Measurements from ENCODE around the gene CDK19. TPM values are rescaled to one million over a fixed set of nuclear protein-coding genes. Genes with fewer than 3 reads are reported as not detected.

Gene CDK19
- total RNA-seq, 1 donor from 2014 or later: 21.8 TPM

- Histone ChIP-seq H2AFZ (ENCODE audit: low read depth, low read length) (no peak overlapping the region), H3K4me1 (ENCODE audit: insufficient read depth, low read length) (no peaks in the 10 kb centered on the region), H3K27ac (ENCODE audit: low read depth, low read length) (no peak overlapping the region), H3K79me2 (ENCODE audit: insufficient read depth, low read length) (no peaks in the 10 kb centered on the region), H3K4me3 (ENCODE audit: insufficient read depth, low read depth, low read length) (no peak overlapping the region), H4K20me1 (ENCODE audit: insufficient read depth, low read length) (no peaks in the 10 kb centered on the region), H3K9me3 (ENCODE audit: insufficient read depth, low read depth, low read length) (no peaks in the 10 kb centered on the region), H3K36me3 (ENCODE audit: insufficient read depth, low read length) (no peaks in the 10 kb centered on the region), H3K27me3 (ENCODE audit: insufficient read depth, low read length) (no peaks in the 10 kb centered on the region), H3K4me2 (ENCODE audit: low read length) (no peak overlapping the region), H3K9ac (ENCODE audit: low read length) (no peak overlapping the region)
- Mint-ChIP-seq H3K4me1 (ENCODE audit: low read depth, unreplicated experiment) (peaks cover 9% of the 10 kb centered on the region), H3K4me3 (ENCODE audit: unreplicated experiment) (no peak overlapping the region), H3K36me3 (ENCODE audit: low read depth, unreplicated experiment) (no peaks in the 10 kb centered on the region), H3K9me3 (ENCODE audit: unreplicated experiment) (no peaks in the 10 kb centered on the region), H3K27ac (ENCODE audit: unreplicated experiment) (no peak overlapping the region), H3K27me3 (ENCODE audit: low read depth, unreplicated experiment) (no peaks in the 10 kb centered on the region)
- DNase-seq (ENCODE audit: low read depth) (no peak), FAIRE-seq (no peak)
- no peak for TF ChIP-seq EZH2 (IDR thresholded peaks at IDR 0.05; ENCODE audit: insufficient read depth, low read length)
- TF ChIP-seq, protein P1, sequence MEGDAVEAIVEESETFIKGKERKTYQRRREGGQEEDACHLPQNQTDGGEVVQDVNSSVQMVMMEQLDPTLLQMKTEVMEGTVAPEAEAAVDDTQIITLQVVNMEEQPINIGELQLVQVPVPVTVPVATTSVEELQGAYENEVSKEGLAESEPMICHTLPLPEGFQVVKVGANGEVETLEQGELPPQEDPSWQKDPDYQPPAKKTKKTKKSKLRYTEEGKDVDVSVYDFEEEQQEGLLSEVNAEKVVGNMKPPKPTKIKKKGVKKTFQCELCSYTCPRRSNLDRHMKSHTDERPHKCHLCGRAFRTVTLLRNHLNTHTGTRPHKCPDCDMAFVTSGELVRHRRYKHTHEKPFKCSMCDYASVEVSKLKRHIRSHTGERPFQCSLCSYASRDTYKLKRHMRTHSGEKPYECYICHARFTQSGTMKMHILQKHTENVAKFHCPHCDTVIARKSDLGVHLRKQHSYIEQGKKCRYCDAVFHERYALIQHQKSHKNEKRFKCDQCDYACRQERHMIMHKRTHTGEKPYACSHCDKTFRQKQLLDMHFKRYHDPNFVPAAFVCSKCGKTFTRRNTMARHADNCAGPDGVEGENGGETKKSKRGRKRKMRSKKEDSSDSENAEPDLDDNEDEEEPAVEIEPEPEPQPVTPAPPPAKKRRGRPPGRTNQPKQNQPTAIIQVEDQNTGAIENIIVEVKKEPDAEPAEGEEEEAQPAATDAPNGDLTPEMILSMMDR (IDR thresholded peaks at IDR 0.05; ENCODE audit: insufficient read depth, low read depth, low read length): no peak
Measured at GRCh38 chr6:110660066-110660655, 155.1 kb downstream of the CDK19 start.

- H3K9me3 Mint-ChIP-seq (ENCODE audit: unreplicated experiment): no peaks in the 10 kb centered on the region
- no peak for FAIRE-seq
- no peak overlapping the region for H3K9ac ChIP-seq (ENCODE audit: low read length)
- no peak for DNase-seq (ENCODE audit: low read depth)
- no peaks in the 10 kb centered on the region for H3K27me3 Mint-ChIP-seq (ENCODE audit: low read depth, unreplicated experiment)
- no peak overlapping the region for H3K27ac Mint-ChIP-seq (ENCODE audit: unreplicated experiment)
- H3K4me1 Mint-ChIP-seq (ENCODE audit: low read depth, unreplicated experiment): peaks cover 2% of the 10 kb centered on the region
- H2AFZ ChIP-seq (ENCODE audit: low read depth, low read length): no peak overlapping the region
- H3K4me1 ChIP-seq (ENCODE audit: insufficient read depth, low read length): no peaks in the 10 kb centered on the region
- no peaks in the 10 kb centered on the region for H3K36me3 ChIP-seq (ENCODE audit: insufficient read depth, low read length)
- no peaks in the 10 kb centered on the region for H3K27me3 ChIP-seq (ENCODE audit: insufficient read depth, low read length)
- H3K4me2 ChIP-seq (ENCODE audit: low read length): no peak overlapping the region
- no peaks in the 10 kb centered on the region for H3K79me2 ChIP-seq (ENCODE audit: insufficient read depth, low read length)
- no peaks in the 10 kb centered on the region for H3K36me3 Mint-ChIP-seq (ENCODE audit: low read depth, unreplicated experiment)
- H3K27ac ChIP-seq (ENCODE audit: low read depth, low read length): no peak overlapping the region
- no peak overlapping the region for H3K4me3 Mint-ChIP-seq (ENCODE audit: unreplicated experiment)
- TF ChIP-seq EZH2 (IDR thresholded peaks at IDR 0.05; ENCODE audit: insufficient read depth, low read length): no peak
- TF ChIP-seq, protein P1 (IDR thresholded peaks at IDR 0.05; ENCODE audit: insufficient read depth, low read depth, low read length): no peak
- no peak overlapping the region for H3K4me3 ChIP-seq (ENCODE audit: insufficient read depth, low read depth, low read length)
- H4K20me1 ChIP-seq (ENCODE audit: insufficient read depth, low read length): no peaks in the 10 kb centered on the region
- no peaks in the 10 kb centered on the region for H3K9me3 ChIP-seq (ENCODE audit: insufficient read depth, low read depth, low read length)
Measured at GRCh38 chr6:110658631-110659211, 156.5 kb downstream of the CDK19 start.

GRCh38 chr6:110656492-110656891 lies 158.8 kb downstream of the CDK19 start:
- no peaks in the 10 kb centered on the region for H3K27me3 ChIP-seq (ENCODE audit: insufficient read depth, low read length)
- Mint-ChIP-seq H3K36me3 (ENCODE audit: low read depth, unreplicated experiment) (no peaks in the 10 kb centered on the region), H3K4me3 (ENCODE audit: unreplicated experiment) (no peak overlapping the region), H3K9me3 (ENCODE audit: unreplicated experiment) (no peaks in the 10 kb centered on the region), H3K27me3 (ENCODE audit: low read depth, unreplicated experiment) (no peaks in the 10 kb centered on the region), H3K27ac (ENCODE audit: unreplicated experiment) (no peak overlapping the region), H3K4me1 (ENCODE audit: low read depth, unreplicated experiment) (peaks cover 2% of the 10 kb centered on the region)
- H3K9me3 ChIP-seq (ENCODE audit: insufficient read depth, low read depth, low read length): no peaks in the 10 kb centered on the region
- H3K36me3 ChIP-seq (ENCODE audit: insufficient read depth, low read length): no peaks in the 10 kb centered on the region
- DNase-seq (ENCODE audit: low read depth): no peak
- no peak for FAIRE-seq
- no peak overlapping the region for H3K27ac ChIP-seq (ENCODE audit: low read depth, low read length)
- no peaks in the 10 kb centered on the region for H3K4me1 ChIP-seq (ENCODE audit: insufficient read depth, low read length)
- H3K4me2 ChIP-seq (ENCODE audit: low read length): no peak overlapping the region
- TF ChIP-seq EZH2 (IDR thresholded peaks at IDR 0.05; ENCODE audit: insufficient read depth, low read length): no peak
- TF ChIP-seq, protein P1 (IDR thresholded peaks at IDR 0.05; ENCODE audit: insufficient read depth, low read depth, low read length): no peak
- no peak overlapping the region for H2AFZ ChIP-seq (ENCODE audit: low read depth, low read length)
- H3K9ac ChIP-seq (ENCODE audit: low read length): no peak overlapping the region
- H3K79me2 ChIP-seq (ENCODE audit: insufficient read depth, low read length): no peaks in the 10 kb centered on the region
- no peak overlapping the region for H3K4me3 ChIP-seq (ENCODE audit: insufficient read depth, low read depth, low read length)
- no peaks in the 10 kb centered on the region for H4K20me1 ChIP-seq (ENCODE audit: insufficient read depth, low read length)

Data from astrocyte (in vitro differentiated cells and primary cell).